HEK293 (cell line): ENCODE measurements around the gene CEP63.

Experiments used
- CTCF ChIA-PET: fragments of 350-600 bp; formaldehyde crosslinking; extraction: SDS; loops from one replicate; lab custom pipeline; 2021; ENCODE audit warnings: antibody characterized with exemption; lab: Yijun Ruan, JAX
- POLR2A ChIA-PET: fragments of 300-600 bp; formaldehyde crosslinking; extraction: SDS; loops from one replicate; lab custom pipeline; 2020; ENCODE audit warnings: antibody characterized with exemption, inconsistent platforms; lab: Yijun Ruan, JAX
- H3K27ac ChIP-seq: fragments of 200-500 bp; sonication (Bioruptor generic); 2 replicates; pipeline ENCODE4 v1.5.1; 2014; ENCODE audit warnings: low read depth, low read length, control low read depth, inconsistent platforms; ENCODE audit errors: extremely low read depth
- H3K36me3 ChIP-seq, 2 experiments: fragments of 200-500 bp in 1 of 2; sonication (Bioruptor generic) in 1 of 2; 1 replicate in 1 of 2; 2 replicates in 1 of 2; pipeline ENCODE4 v1.5.1; 2014 to 2017; ENCODE audit warnings: inconsistent platforms in 2 of 2, low read length in 2 of 2; ENCODE audit not compliant: control insufficient read depth in 2 of 2, insufficient read depth in 1 of 2
- H3K4me1 ChIP-seq: fragments of 200-500 bp; sonication (Bioruptor generic); 2 replicates; pipeline ENCODE4 v1.5.1; 2014; ENCODE audit warnings: mild to moderate bottlenecking, low read length, inconsistent platforms; ENCODE audit not compliant: control insufficient read depth, insufficient read depth
- H3K4me3 ChIP-seq: 2 replicates; pipeline ENCODE4 v1.5.1; 2011; ENCODE audit warnings: low read depth, mild to moderate bottlenecking, control low read depth, low read length, moderate library complexity
- H3K9me3 ChIP-seq: fragments of 200-500 bp; sonication (Bioruptor generic); 2 replicates; pipeline ENCODE4 v1.5.1; 2014; ENCODE audit warnings: low read depth, low read length, inconsistent platforms; ENCODE audit not compliant: control insufficient read depth, insufficient read depth
- GLI2 ChIP-seq: fragments of 450-650 bp; formaldehyde crosslinking; IDR thresholded peaks from 2 replicates; pipeline ENCODE4; 2017; ENCODE audit warnings: missing biosample characterization, missing genetic modification characterization, low read depth, borderline replicate concordance
- KLF10 ChIP-seq: fragments of 450-650 bp; IDR thresholded peaks from 2 replicates; pipeline ENCODE4 v1.5.1; 2018; ENCODE audit warnings: missing biosample characterization, mild to moderate bottlenecking, missing genetic modification characterization
- SALL2 ChIP-seq: fragments of 450-650 bp; formaldehyde crosslinking; IDR thresholded peaks from 2 replicates; pipeline ENCODE4 v1.5.0; 2017; ENCODE audit warnings: missing biosample characterization, mild to moderate bottlenecking, missing genetic modification characterization, borderline replicate concordance
- ZBTB21 ChIP-seq: fragments of 450-650 bp; formaldehyde crosslinking; IDR thresholded peaks from 2 replicates; pipeline ENCODE4 v1.5.1; 2017; ENCODE audit warnings: missing biosample characterization, missing genetic modification characterization
- ZIC2 ChIP-seq: fragments of 450-650 bp; formaldehyde crosslinking; IDR thresholded peaks from 2 replicates; pipeline ENCODE4 v1.5.1; 2016; ENCODE audit warnings: missing biosample characterization, missing genetic modification characterization
- ZNF214 ChIP-seq: fragments of 450-650 bp; formaldehyde crosslinking; IDR thresholded peaks from 2 replicates; pipeline ENCODE4 v1.5.1; 2017; ENCODE audit warnings: missing biosample characterization, mild to moderate bottlenecking, missing genetic modification characterization, borderline replicate concordance
- ZNF473 ChIP-seq: fragments of 450-650 bp; formaldehyde crosslinking; IDR thresholded peaks from 2 replicates; pipeline ENCODE4 v1.5.1; 2017; ENCODE audit warnings: missing biosample characterization, missing genetic modification characterization
- ZNF785 ChIP-seq: fragments of 450-650 bp; formaldehyde crosslinking; IDR thresholded peaks from 2 replicates; pipeline ENCODE4 v1.5.1; 2016; ENCODE audit warnings: missing biosample characterization, missing genetic modification characterization
- ZNF792 ChIP-seq: fragments of 450-650 bp; formaldehyde crosslinking; IDR thresholded peaks from 2 replicates; pipeline ENCODE4 v1.5.1; 2016; ENCODE audit warnings: missing biosample characterization, missing genetic modification characterization
- TF ChIP-seq, protein P1 (sequence below): fragments of 450-650 bp; formaldehyde crosslinking; IDR thresholded peaks from 2 replicates; pipeline ENCODE4 v1.5.1; 2016; ENCODE audit warnings: missing biosample characterization, missing genetic modification characterization
- TF ChIP-seq, protein P2 (sequence below): fragments of 450-650 bp; formaldehyde crosslinking; IDR thresholded peaks from 2 replicates; pipeline ENCODE4 v1.5.0; 2017; ENCODE audit warnings: missing biosample characterization, missing genetic modification characterization, borderline replicate concordance
- TF ChIP-seq, protein P3 (sequence below): fragments of 450-650 bp; formaldehyde crosslinking; IDR thresholded peaks from 2 replicates; pipeline ENCODE4 v1.5.1; 2016; ENCODE audit warnings: missing biosample characterization, missing genetic modification characterization

The CEP63 gene

DNA sequence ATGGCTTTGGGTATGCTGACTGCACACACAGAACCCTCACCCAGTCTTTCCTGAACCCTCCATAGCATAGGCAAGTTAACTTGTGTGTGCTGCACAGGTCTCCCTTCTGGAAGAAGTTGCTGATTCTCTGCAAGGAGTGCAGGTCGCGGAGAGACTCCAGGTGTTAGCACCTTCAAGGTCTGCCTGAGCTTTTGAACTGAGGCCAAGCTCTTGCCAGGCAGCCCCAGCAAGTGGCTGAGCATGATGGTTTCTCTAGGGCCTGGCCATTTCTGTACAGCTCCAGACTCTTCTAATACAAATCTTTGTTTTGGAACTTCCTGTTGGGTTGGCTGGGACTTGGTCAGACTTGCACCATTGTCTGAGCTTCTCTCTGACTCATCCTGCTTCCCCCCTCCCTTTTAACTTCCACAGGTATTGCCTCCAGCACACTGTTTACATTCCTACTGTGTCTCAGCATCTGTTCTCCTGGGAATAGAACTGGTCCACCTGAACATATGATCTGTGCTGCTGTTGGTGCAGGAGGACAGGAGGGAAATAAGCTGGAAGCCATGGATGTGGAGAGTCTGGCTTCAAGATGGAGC lies 111.6 kb downstream of the CEP63 start:
- ChIA-PET POLR2A (no interaction called here), CTCF (no interaction called here)
- Histone ChIP-seq H3K36me3 (no peaks in the 10 kb centered on the region), H3K4me3 (no peak overlapping the region), H3K4me1 (no peaks in the 10 kb centered on the region), H3K27ac (no peak overlapping the region), H3K9me3 (no peaks in the 10 kb centered on the region)
- TF ChIP-seq KLF10 (no peak), ZNF785 (tag by site-specific recombination) (no peak), ZNF792 (tag by site-specific recombination) (no peak), GLI2 (no peak)
- TF ChIP-seq, protein P1, sequence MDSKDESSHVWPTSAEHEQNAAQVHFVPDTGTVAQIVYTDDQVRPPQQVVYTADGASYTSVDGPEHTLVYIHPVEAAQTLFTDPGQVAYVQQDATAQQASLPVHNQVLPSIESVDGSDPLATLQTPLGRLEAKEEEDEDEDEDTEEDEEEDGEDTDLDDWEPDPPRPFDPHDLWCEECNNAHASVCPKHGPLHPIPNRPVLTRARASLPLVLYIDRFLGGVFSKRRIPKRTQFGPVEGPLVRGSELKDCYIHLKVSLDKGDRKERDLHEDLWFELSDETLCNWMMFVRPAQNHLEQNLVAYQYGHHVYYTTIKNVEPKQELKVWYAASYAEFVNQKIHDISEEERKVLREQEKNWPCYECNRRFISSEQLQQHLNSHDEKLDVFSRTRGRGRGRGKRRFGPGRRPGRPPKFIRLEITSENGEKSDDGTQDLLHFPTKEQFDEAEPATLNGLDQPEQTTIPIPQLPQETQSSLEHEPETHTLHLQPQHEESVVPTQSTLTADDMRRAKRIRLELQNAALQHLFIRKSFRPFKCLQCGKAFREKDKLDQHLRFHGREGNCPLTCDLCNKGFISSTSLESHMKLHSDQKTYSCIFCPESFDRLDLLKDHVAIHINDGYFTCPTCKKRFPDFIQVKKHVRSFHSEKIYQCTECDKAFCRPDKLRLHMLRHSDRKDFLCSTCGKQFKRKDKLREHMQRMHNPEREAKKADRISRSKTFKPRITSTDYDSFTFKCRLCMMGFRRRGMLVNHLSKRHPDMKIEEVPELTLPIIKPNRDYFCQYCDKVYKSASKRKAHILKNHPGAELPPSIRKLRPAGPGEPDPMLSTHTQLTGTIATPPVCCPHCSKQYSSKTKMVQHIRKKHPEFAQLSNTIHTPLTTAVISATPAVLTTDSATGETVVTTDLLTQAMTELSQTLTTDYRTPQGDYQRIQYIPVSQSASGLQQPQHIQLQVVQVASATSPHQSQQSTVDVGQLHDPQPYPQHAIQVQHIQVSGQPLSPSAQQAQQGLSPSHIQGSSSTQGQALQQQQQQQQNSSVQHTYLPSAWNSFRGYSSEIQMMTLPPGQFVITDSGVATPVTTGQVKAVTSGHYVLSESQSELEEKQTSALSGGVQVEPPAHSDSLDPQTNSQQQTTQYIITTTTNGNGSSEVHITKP (tag by site-specific recombination) = no peak

DNA sequence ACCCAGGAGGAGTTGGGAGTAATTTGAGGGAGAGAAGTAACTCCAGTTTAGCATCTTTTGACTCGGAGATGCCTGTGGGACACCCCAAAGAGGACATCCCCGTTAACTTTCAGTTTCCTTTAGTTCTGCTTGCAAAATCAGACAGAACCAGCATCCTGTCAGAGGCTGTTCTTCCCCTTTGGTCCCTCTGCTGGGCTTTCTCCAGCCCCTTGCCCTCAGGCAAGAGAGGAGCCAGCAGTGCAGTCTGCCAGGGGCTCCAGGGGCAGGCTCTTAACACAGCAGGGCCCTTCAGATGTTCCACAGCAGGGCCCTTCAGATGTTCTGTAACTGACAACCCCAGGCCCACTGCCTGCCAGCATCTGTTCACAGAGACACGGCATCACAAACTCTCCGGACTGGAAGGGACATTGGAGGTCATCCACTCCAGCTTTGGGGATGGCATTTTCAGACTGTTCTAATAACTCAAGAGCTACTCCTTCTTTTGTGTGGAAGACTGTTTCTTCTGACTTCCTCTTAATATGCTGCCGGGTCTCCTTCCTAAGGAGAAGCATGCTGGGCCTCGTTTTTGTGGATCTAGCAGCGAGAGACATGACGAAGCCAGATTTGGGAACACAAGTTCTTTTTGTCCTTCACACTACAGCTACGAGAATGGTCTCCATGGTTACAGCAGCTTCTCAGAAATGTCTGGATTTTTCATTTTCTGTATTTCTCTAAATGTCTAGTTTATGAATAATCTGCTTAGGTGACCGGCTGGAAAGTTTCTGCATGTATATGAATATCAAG lies 113.1 kb downstream of the CEP63 start:
- Histone ChIP-seq H3K4me1 (no peaks in the 10 kb centered on the region), H3K9me3 (no peaks in the 10 kb centered on the region), H3K27ac (no peak overlapping the region), H3K36me3 (no peaks in the 10 kb centered on the region), H3K4me3 (no peak overlapping the region)
- ChIA-PET POLR2A (no interaction called here), CTCF (interaction anchor here (0.5 to 2.0 kb wide), 3 partner anchors 41 to 1471 kb away, joined by 4 to 8 read pairs (median 4); partner anchors contain the start of gene EPHB1)
- TF ChIP-seq, protein P2, sequence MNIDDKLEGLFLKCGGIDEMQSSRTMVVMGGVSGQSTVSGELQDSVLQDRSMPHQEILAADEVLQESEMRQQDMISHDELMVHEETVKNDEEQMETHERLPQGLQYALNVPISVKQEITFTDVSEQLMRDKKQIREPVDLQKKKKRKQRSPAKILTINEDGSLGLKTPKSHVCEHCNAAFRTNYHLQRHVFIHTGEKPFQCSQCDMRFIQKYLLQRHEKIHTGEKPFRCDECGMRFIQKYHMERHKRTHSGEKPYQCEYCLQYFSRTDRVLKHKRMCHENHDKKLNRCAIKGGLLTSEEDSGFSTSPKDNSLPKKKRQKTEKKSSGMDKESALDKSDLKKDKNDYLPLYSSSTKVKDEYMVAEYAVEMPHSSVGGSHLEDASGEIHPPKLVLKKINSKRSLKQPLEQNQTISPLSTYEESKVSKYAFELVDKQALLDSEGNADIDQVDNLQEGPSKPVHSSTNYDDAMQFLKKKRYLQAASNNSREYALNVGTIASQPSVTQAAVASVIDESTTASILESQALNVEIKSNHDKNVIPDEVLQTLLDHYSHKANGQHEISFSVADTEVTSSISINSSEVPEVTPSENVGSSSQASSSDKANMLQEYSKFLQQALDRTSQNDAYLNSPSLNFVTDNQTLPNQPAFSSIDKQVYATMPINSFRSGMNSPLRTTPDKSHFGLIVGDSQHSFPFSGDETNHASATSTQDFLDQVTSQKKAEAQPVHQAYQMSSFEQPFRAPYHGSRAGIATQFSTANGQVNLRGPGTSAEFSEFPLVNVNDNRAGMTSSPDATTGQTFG (tag by site-specific recombination) = no peak
- TF ChIP-seq ZIC2 (tag by site-specific recombination) = peak; percentile 84

DNA sequence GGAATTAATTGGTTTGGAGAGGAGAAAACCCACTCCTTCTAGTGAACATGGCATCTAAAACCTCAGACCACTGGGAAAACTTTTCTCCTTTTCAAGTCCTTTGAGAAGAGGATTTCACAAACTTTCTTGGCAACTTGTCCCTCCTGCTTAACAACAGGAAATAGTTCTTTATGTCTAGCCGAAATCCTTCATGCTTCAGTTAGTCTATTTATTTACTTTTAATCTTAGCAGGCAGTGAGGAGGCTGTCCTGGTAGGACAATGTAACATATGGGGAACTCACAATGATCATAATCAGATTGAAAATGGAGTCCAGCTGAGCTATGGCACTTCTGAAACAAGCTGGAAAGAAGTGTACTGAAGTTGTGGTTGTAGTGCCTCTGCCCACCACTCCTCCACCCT lies 114.3 kb downstream of the CEP63 start:
- TF ChIP-seq ZNF473 (tag by site-specific recombination) (no peak), SALL2 (no peak), ZNF214 (tag by site-specific recombination) (no peak), ZBTB21 (no peak)
- TF ChIP-seq, protein P3, sequence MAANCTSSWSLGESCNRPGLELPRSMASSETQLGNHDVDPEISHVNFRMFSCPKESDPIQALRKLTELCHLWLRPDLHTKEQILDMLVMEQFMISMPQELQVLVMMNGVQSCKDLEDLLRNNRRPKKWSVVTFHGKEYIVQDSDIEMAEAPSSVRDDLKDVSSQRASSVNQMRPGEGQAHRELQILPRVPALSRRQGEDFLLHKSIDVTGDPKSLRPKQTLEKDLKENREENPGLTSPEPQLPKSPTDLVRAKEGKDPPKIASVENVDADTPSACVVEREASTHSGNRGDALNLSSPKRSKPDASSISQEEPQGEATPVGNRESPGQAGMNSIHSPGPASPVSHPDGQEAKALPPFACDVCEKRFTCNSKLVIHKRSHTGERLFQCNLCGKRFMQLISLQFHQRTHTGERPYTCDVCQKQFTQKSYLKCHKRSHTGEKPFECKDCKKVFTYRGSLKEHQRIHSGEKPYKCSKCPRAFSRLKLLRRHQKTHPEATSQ (tag by site-specific recombination) = no peak
- no peaks in the 10 kb centered on the region for H3K4me1 ChIP-seq
- POLR2A ChIA-PET = no interaction called here
- no peaks in the 10 kb centered on the region for H3K36me3 ChIP-seq
- H3K27ac ChIP-seq = no peak overlapping the region
- H3K9me3 ChIP-seq = no peaks in the 10 kb centered on the region
- CTCF ChIA-PET = interaction anchor here (0.6 to 3.7 kb wide), 17 partner anchors 9 to 1442 kb away, joined by 3 to 17 read pairs (median 5); partner anchors contain the start of gene EPHB1
- H3K4me3 ChIP-seq = no peak overlapping the region
